ENCODE data around the gene PLEKHF1. TPM values are rescaled to one million over a fixed set of nuclear protein-coding genes. Genes with fewer than 3 reads are reported as not detected.
"Not testable (repeated sequence)": the region's sequence is repeated elsewhere in the genome, so short reads cannot be mapped to it uniquely, and the experiment has no call there.

Gene PLEKHF1
- total RNA-seq, 1 donor from 2014 or later = 0.92 TPM

DNA sequence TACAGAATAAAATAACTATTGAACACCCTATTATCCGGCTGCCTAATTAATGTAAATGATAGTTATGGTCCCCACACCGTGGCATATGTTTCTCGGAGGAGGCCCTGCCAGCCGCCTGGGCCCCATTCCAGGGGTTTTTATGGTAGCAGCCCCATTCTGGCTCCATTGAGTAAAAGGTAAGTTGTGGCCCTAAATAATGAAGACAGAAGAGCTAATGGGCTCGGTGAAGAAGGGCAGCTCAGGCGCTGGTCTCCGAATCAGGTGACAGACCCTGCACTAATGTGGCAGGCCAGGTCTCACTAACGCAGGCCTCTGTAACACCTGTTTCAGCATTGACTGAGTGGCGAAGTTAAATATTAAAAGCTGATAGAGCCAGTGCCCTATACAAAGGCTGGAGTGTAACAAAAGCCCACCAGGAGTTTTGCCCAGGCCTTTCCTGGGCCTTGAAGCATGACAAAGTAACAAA is 40.0 kb upstream of the PLEKHF1 start:
- TF ChIP-seq CTCF (IDR thresholded peaks at IDR 0.05; ENCODE audit: unreplicated experiment) = no peak
- no peaks in the 10 kb centered on the region for H3K9me3 Mint-ChIP-seq
- no peak overlapping the region for H3K4me3 Mint-ChIP-seq
- H3K27me3 Mint-ChIP-seq (ENCODE audit: low read depth) = peaks cover 13% of the 10 kb centered on the region
- no peaks in the 10 kb centered on the region for H3K36me3 Mint-ChIP-seq
- H3K4me1 Mint-ChIP-seq = no peaks in the 10 kb centered on the region
- no peak for DNase-seq (ENCODE audit: low spot score in 2 of 2, unreplicated experiment in 2 of 2)
- no peak overlapping the region for H3K27ac Mint-ChIP-seq

- Mint-ChIP-seq H3K4me1 (no peaks in the 10 kb centered on the region), H3K4me3 (no peak overlapping the region), H3K36me3 (no peaks in the 10 kb centered on the region), H3K27ac (no peak overlapping the region), H3K9me3 (no peaks in the 10 kb centered on the region), H3K27me3 (ENCODE audit: low read depth) (peaks cover 5% of the 10 kb centered on the region)
- DNase-seq (ENCODE audit: low spot score in 2 of 2, unreplicated experiment in 2 of 2) = no peak
- no peak for TF ChIP-seq CTCF (IDR thresholded peaks at IDR 0.05; ENCODE audit: unreplicated experiment)
Measured at GRCh38 chr19:29626386-29626785, 38.9 kb upstream of the PLEKHF1 start.

DNA sequence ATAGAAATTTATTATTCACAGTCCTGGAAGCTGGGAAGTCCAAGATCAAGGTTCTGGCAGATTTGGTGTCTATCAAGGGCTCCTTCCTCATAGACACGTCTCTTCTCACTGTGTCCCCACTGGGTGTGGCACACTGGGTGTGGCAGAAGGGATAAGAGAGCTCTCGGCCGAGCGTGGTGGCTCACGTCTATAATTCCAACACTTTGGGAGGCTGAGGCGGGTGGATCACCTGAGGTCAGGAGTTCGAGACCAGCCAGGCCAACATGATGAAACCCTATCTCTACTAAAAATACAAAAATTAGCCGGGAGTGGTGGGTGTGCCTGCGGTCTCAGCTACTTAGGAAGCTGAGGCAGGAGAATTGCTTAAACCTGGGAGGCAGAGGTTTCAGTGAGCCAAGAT is 38.4 kb upstream of the PLEKHF1 start:
- H3K9me3 Mint-ChIP-seq; H3K27ac Mint-ChIP-seq; H3K36me3 Mint-ChIP-seq; H3K27me3 Mint-ChIP-seq (ENCODE audit: low read depth); H3K4me1 Mint-ChIP-seq; DNase-seq (ENCODE audit: low spot score in 2 of 2, unreplicated experiment in 2 of 2); H3K4me3 Mint-ChIP-seq: not testable (repeated sequence)

DNA sequence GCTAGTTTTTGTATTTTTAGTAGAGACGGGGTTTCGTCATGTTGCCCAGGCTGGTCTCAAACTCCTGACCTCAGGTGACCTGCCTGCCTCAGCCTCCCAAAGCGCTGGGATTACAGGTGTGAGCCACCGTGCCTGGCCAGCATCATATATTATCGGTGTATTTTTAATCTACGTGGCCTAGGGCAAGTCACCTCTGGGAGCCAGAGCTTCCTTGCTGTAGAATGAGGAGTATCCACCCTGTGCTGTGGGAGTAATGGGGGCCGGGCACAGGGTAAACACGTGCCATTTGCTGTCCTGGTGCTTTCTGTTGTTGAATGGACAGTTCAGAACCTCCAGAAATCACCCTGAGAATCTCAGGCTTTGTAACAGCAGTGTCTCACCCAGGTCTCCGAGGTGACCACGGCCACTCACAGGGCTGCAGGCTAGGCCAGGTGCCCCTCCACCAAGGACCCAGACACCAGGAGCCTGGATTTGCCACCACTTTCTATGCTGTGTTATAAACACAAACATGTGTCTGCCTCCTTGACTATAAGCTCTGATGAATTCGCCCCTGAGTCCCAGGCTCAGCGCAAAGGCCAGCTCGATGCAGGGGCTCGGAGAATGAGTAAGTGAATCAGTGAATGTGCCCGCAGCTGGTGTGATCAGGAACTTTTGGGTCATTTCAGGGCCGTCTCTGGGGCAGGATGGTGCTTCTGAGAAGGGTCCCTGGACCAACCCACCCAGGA is 36.4 kb upstream of the PLEKHF1 start:
- no peak for DNase-seq (ENCODE audit: low spot score in 2 of 2, unreplicated experiment in 2 of 2)
- no peak overlapping the region for H3K27ac Mint-ChIP-seq
- H3K9me3 Mint-ChIP-seq = no peaks in the 10 kb centered on the region
- no peaks in the 10 kb centered on the region for H3K4me1 Mint-ChIP-seq
- no peaks in the 10 kb centered on the region for H3K27me3 Mint-ChIP-seq (ENCODE audit: low read depth)
- TF ChIP-seq CTCF (IDR thresholded peaks at IDR 0.05; ENCODE audit: unreplicated experiment) = no peak
- H3K36me3 Mint-ChIP-seq = no peaks in the 10 kb centered on the region
- no peak overlapping the region for H3K4me3 Mint-ChIP-seq

GRCh38 chr19:29629836-29630534 is 35.3 kb upstream of the PLEKHF1 start:
- Mint-ChIP-seq H3K4me3 (no peak overlapping the region), H3K4me1 (no peaks in the 10 kb centered on the region), H3K36me3 (no peaks in the 10 kb centered on the region), H3K27ac (no peak overlapping the region), H3K27me3 (ENCODE audit: low read depth) (no peaks in the 10 kb centered on the region), H3K9me3 (no peaks in the 10 kb centered on the region)
- DNase-seq (ENCODE audit: low spot score in 2 of 2, unreplicated experiment in 2 of 2) = no peak
- TF ChIP-seq CTCF (IDR thresholded peaks at IDR 0.05; ENCODE audit: unreplicated experiment) = no peak

DNA sequence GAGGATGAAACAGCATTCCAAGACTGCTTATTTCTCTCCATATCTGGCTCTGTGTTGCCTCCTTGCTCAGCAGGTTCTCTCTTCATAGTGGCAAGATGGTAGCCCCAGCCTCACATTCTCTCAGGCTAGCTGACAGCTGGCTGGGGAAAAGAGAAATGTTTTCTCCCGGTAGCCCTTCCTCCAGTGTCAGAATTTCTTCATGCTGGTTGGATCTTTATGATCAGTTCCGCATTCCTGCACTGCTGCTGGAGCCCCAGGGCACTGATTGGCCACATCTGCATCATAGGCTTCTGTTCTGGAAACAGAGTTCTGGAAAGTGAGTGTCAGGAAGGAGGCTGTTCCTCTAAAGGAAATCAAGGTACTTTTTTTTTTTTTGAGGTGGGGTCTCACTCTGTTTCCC is 34.6 kb upstream of the PLEKHF1 start:
- TF ChIP-seq CTCF (IDR thresholded peaks at IDR 0.05; ENCODE audit: unreplicated experiment) = no peak
- no peaks in the 10 kb centered on the region for H3K4me1 Mint-ChIP-seq
- no peaks in the 10 kb centered on the region for H3K36me3 Mint-ChIP-seq
- no peaks in the 10 kb centered on the region for H3K9me3 Mint-ChIP-seq
- no peak for DNase-seq (ENCODE audit: low spot score in 2 of 2, unreplicated experiment in 2 of 2)
- H3K4me3 Mint-ChIP-seq = no peak overlapping the region
- no peak overlapping the region for H3K27ac Mint-ChIP-seq
- no peaks in the 10 kb centered on the region for H3K27me3 Mint-ChIP-seq (ENCODE audit: low read depth)

Data from mesothelial cell of epicardium (in vitro differentiated cells).